ENCODE results near the gene ANGPTL7.

Gene ANGPTL7

GRCh38 chr1:11187494-11187893, 1.7 kb upstream of the ANGPTL7 start:
- H3K9me3 ChIP-seq (replicated peaks; ENCODE audit: low read length), result no peaks in the 10 kb centered on the region
- no peak overlapping the region for H3K9ac ChIP-seq (ENCODE audit: low read depth, low read length)
- no peaks in the 10 kb centered on the region for H3K4me1 ChIP-seq (ENCODE audit: control insufficient read depth, insufficient read depth, low read length)
- H3K36me3 ChIP-seq (ENCODE audit: insufficient read depth, low read length), result peaks cover 22% of the 10 kb centered on the region
- H3K27me3 ChIP-seq (ENCODE audit: control insufficient read depth, insufficient read depth, low read length), result no peaks in the 10 kb centered on the region
- H3K4me3 ChIP-seq (ENCODE audit: low read length), result no peak overlapping the region
- no peak overlapping the region for H3K4me2 ChIP-seq (ENCODE audit: low read length)

- no peak overlapping the region for H3K4me2 ChIP-seq (ENCODE audit: low read length)
- no peaks in the 10 kb centered on the region for H3K4me1 ChIP-seq (ENCODE audit: control insufficient read depth, insufficient read depth, low read length)
- no peaks in the 10 kb centered on the region for H3K9me3 ChIP-seq (replicated peaks; ENCODE audit: low read length)
- H3K36me3 ChIP-seq (ENCODE audit: insufficient read depth, low read length), result peaks cover 24% of the 10 kb centered on the region
- no peak overlapping the region for H3K4me3 ChIP-seq (ENCODE audit: low read length)
- H3K9ac ChIP-seq (ENCODE audit: low read depth, low read length), result no peak overlapping the region
- H3K27me3 ChIP-seq (ENCODE audit: control insufficient read depth, insufficient read depth, low read length), result no peaks in the 10 kb centered on the region
Measured at GRCh38 chr1:11187931-11188330, 1.2 kb upstream of the ANGPTL7 start.

- H3K36me3 ChIP-seq (ENCODE audit: insufficient read depth, low read length), result peaks cover 27% of the 10 kb centered on the region
- H3K9me3 ChIP-seq (replicated peaks; ENCODE audit: low read length), result no peaks in the 10 kb centered on the region
- no peak overlapping the region for H3K4me2 ChIP-seq (ENCODE audit: low read length)
- no peak overlapping the region for H3K4me3 ChIP-seq (ENCODE audit: low read length)
- no peaks in the 10 kb centered on the region for H3K27me3 ChIP-seq (ENCODE audit: control insufficient read depth, insufficient read depth, low read length)
- no peaks in the 10 kb centered on the region for H3K4me1 ChIP-seq (ENCODE audit: control insufficient read depth, insufficient read depth, low read length)
- no peak overlapping the region for H3K9ac ChIP-seq (ENCODE audit: low read depth, low read length)
Measured at GRCh38 chr1:11188381-11188780, 774 bp upstream of the ANGPTL7 start.

- H3K36me3 ChIP-seq (ENCODE audit: insufficient read depth, low read length), result peaks cover 49% of the 10 kb centered on the region
- no peak overlapping the region for H3K4me2 ChIP-seq (ENCODE audit: low read length)
- H3K27me3 ChIP-seq (ENCODE audit: control insufficient read depth, insufficient read depth, low read length), result no peaks in the 10 kb centered on the region
- H3K9ac ChIP-seq (ENCODE audit: low read depth, low read length), result no peak overlapping the region
- no peak overlapping the region for H3K4me3 ChIP-seq (ENCODE audit: low read length)
- no peaks in the 10 kb centered on the region for H3K4me1 ChIP-seq (ENCODE audit: control insufficient read depth, insufficient read depth, low read length)
- H3K9me3 ChIP-seq (replicated peaks; ENCODE audit: low read length), result no peaks in the 10 kb centered on the region
Measured at GRCh38 chr1:11193376-11193775, 4.2 kb downstream of the ANGPTL7 start.

DNA sequence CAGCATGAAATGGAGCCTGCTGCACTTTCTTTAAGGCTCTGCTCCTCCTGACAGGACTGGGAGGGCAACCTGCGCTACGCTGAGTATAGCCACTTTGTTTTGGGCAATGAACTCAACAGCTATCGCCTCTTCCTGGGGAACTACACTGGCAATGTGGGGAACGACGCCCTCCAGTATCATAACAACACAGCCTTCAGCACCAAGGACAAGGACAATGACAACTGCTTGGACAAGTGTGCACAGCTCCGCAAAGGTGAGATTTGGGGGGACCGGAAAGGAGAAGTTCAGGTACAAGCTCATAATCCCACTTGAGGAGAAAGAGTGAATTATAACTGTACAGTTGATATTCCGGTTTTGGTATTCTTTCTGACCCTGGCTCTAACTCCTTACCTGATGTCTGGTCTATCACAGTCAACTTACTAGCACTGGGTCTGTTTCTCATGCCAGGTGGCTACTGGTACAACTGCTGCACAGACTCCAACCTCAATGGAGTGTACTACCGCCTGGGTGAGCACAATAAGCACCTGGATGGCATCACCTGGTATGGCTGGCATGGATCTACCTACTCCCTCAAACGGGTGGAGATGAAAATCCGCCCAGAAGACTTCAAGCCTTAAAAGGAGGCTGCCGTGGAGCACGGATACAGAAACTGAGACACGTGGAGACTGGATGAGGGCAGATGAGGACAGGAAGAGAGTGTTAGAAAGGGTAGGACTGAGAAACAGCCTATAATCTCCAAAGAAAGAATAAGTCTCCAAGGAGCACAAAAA, 5.4 kb downstream of the ANGPTL7 start:
- Histone ChIP-seq H3K4me1 (ENCODE audit: control insufficient read depth, insufficient read depth, low read length) (no peaks in the 10 kb centered on the region), H3K4me3 (ENCODE audit: low read length) (no peak overlapping the region), H3K9me3 (replicated peaks; ENCODE audit: low read length) (no peaks in the 10 kb centered on the region), H3K4me2 (ENCODE audit: low read length) (no peak overlapping the region), H3K27me3 (ENCODE audit: control insufficient read depth, insufficient read depth, low read length) (no peaks in the 10 kb centered on the region), H3K36me3 (ENCODE audit: insufficient read depth, low read length) (peaks cover 58% of the 10 kb centered on the region), H3K9ac (ENCODE audit: low read depth, low read length) (no peak overlapping the region)

DNA sequence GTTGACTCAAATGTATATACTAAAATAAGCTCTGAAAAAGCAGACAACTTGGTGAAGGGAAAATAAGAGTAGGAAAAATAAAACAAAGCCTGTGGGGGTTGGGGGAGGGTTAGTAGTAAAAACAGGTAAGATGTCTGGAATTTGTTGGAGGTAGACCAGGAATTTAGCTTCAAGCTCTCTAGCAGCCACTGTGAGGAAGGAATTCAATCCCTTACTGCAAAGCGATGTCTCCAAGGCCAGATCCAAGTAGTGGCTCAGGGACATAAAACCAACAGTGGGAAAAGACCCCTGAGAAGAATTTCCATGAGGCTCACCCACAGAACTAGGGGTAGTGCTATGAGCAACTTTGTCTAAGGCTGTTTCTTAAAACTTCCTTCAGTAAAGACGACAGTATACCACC, 7.8 kb downstream of the ANGPTL7 start:
- peaks cover 51% of the 10 kb centered on the region for H3K36me3 ChIP-seq (ENCODE audit: insufficient read depth, low read length)
- no peak overlapping the region for H3K4me2 ChIP-seq (ENCODE audit: low read length)
- H3K9ac ChIP-seq (ENCODE audit: low read depth, low read length), result no peak overlapping the region
- no peaks in the 10 kb centered on the region for H3K9me3 ChIP-seq (replicated peaks; ENCODE audit: low read length)
- H3K4me1 ChIP-seq (ENCODE audit: control insufficient read depth, insufficient read depth, low read length), result no peaks in the 10 kb centered on the region
- no peak overlapping the region for H3K4me3 ChIP-seq (ENCODE audit: low read length)
- no peaks in the 10 kb centered on the region for H3K27me3 ChIP-seq (ENCODE audit: control insufficient read depth, insufficient read depth, low read length)

GRCh38 chr1:11197359-11197758, 8.2 kb downstream of the ANGPTL7 start:
- H3K27me3 ChIP-seq (ENCODE audit: control insufficient read depth, insufficient read depth, low read length), result no peaks in the 10 kb centered on the region
- no peak overlapping the region for H3K4me2 ChIP-seq (ENCODE audit: low read length)
- no peaks in the 10 kb centered on the region for H3K9me3 ChIP-seq (replicated peaks; ENCODE audit: low read length)
- H3K9ac ChIP-seq (ENCODE audit: low read depth, low read length), result no peak overlapping the region
- H3K36me3 ChIP-seq (ENCODE audit: insufficient read depth, low read length), result peaks cover 51% of the 10 kb centered on the region
- no peaks in the 10 kb centered on the region for H3K4me1 ChIP-seq (ENCODE audit: control insufficient read depth, insufficient read depth, low read length)
- H3K4me3 ChIP-seq (ENCODE audit: low read length), result no peak overlapping the region

- peaks cover 48% of the 10 kb centered on the region for H3K36me3 ChIP-seq (ENCODE audit: insufficient read depth, low read length)
- H3K4me1 ChIP-seq (ENCODE audit: control insufficient read depth, insufficient read depth, low read length), result no peaks in the 10 kb centered on the region
- no peaks in the 10 kb centered on the region for H3K27me3 ChIP-seq (ENCODE audit: control insufficient read depth, insufficient read depth, low read length)
- H3K9ac ChIP-seq (ENCODE audit: low read depth, low read length), result no peak overlapping the region
- no peak overlapping the region for H3K4me2 ChIP-seq (ENCODE audit: low read length)
- no peaks in the 10 kb centered on the region for H3K9me3 ChIP-seq (replicated peaks; ENCODE audit: low read length)
- no peak overlapping the region for H3K4me3 ChIP-seq (ENCODE audit: low read length)
Measured at GRCh38 chr1:11198257-11198656, 9.1 kb downstream of the ANGPTL7 start.

GRCh38 chr1:11198851-11199594, 9.9 kb downstream of the ANGPTL7 start:
- Histone ChIP-seq H3K4me2 (ENCODE audit: low read length) (no peak overlapping the region), H3K9ac (ENCODE audit: low read depth, low read length) (no peak overlapping the region), H3K27me3 (ENCODE audit: control insufficient read depth, insufficient read depth, low read length) (no peaks in the 10 kb centered on the region), H3K4me3 (ENCODE audit: low read length) (no peak overlapping the region), H3K36me3 (ENCODE audit: insufficient read depth, low read length) (peaks cover 47% of the 10 kb centered on the region), H3K9me3 (replicated peaks; ENCODE audit: low read length) (no peaks in the 10 kb centered on the region), H3K4me1 (ENCODE audit: control insufficient read depth, insufficient read depth, low read length) (no peaks in the 10 kb centered on the region)

GRCh38 chr1:11204396-11205190, 15.4 kb downstream of the ANGPTL7 start:
- no peak overlapping the region for H3K4me2 ChIP-seq (ENCODE audit: low read length)
- no peaks in the 10 kb centered on the region for H3K27me3 ChIP-seq (ENCODE audit: control insufficient read depth, insufficient read depth, low read length)
- no peaks in the 10 kb centered on the region for H3K9me3 ChIP-seq (replicated peaks; ENCODE audit: low read length)
- no peak overlapping the region for H3K9ac ChIP-seq (ENCODE audit: low read depth, low read length)
- H3K4me3 ChIP-seq (ENCODE audit: low read length), result no peak overlapping the region
- H3K4me1 ChIP-seq (ENCODE audit: control insufficient read depth, insufficient read depth, low read length), result no peaks in the 10 kb centered on the region
- peaks cover 53% of the 10 kb centered on the region for H3K36me3 ChIP-seq (ENCODE audit: insufficient read depth, low read length)

- no peak overlapping the region for H3K9ac ChIP-seq (ENCODE audit: low read depth, low read length)
- H3K36me3 ChIP-seq (ENCODE audit: insufficient read depth, low read length), result peaks cover 69% of the 10 kb centered on the region
- H3K27me3 ChIP-seq (ENCODE audit: control insufficient read depth, insufficient read depth, low read length), result no peaks in the 10 kb centered on the region
- no peaks in the 10 kb centered on the region for H3K9me3 ChIP-seq (replicated peaks; ENCODE audit: low read length)
- H3K4me3 ChIP-seq (ENCODE audit: low read length), result no peak overlapping the region
- no peaks in the 10 kb centered on the region for H3K4me1 ChIP-seq (ENCODE audit: control insufficient read depth, insufficient read depth, low read length)
- no peak overlapping the region for H3K4me2 ChIP-seq (ENCODE audit: low read length)
Measured at GRCh38 chr1:11207898-11208611, 18.9 kb downstream of the ANGPTL7 start.

Measured in skeletal muscle satellite cell (primary cell).